HepG2 (cell line): Measurements from ENCODE around the gene PAPSS1. TPM values are rescaled to one million over a fixed set of nuclear protein-coding genes. Genes with fewer than 3 reads are reported as not detected.

Experiments
- ATAC-seq: fragments of 200-7000 bp; cut with Tn5 transposase; 3 replicates; pipeline ENCODE4 v1.9.1; 2020; ENCODE audit warnings: mild to moderate bottlenecking, moderate library complexity
- BruUV-seq: library from RNA; stranded (reverse); fragments of 400-500 nt; replicated peaks from 2 replicates; lab custom pipeline; 2021; lab: Mats Ljungman, UMichigan
- CTCF ChIA-PET: fragments of 300-600 bp; formaldehyde crosslinking; extraction: SDS; loops from one replicate; lab custom pipeline; 2021; ENCODE audit warnings: low total read pairs, inconsistent platforms, low intra/inter-chr PET ratio; lab: Yijun Ruan, JAX
- POLR2A ChIA-PET: fragments of 350-600 bp; sonication (Branson Sonifier 250); formaldehyde crosslinking; loops from one replicate; lab custom pipeline; 2020; ENCODE audit warnings: antibody characterized with exemption, inconsistent platforms; lab: Yijun Ruan, JAX
- DNase-seq: peaks from one replicate; pipeline ENCODE4 v3.0.0-alpha.2; 2015; ENCODE audit warnings: low spot score
- FAIRE-seq: peaks from 3 replicates; lab custom pipeline; 2011; peaks lifted over from hg19 to GRCh38; lab: Jason Lieb, UNC
- H2AFZ ChIP-seq: one replicate; pipeline ENCODE4 v1.6.1; 2011; ENCODE audit warnings: low read length, inconsistent platforms
- H3K27ac ChIP-seq: fragments of 300-600 bp; 3 replicates; pipeline ENCODE4 v1.8.0; 2011; ENCODE audit warnings: mixed run types, mild to moderate bottlenecking, mixed read lengths, low read length, inconsistent platforms; ENCODE audit not compliant: insufficient read depth; ENCODE audit errors: extremely low read length
- H3K27me3 ChIP-seq, 2 experiments: fragments of 200-600 bp in 1 of 2; 2 replicates in 1 of 2; 3 replicates in 1 of 2; pipeline versions ENCODE4 v1.6.0 to v1.8.0; 2011; ENCODE audit warnings: low read length in 2 of 2, mild to moderate bottlenecking in 2 of 2, moderate library complexity in 2 of 2, inconsistent platforms in 1 of 2; ENCODE audit not compliant: insufficient read depth in 2 of 2, control insufficient read depth in 1 of 2
- H3K36me3 ChIP-seq, 2 experiments: fragments of 200-600 bp in 1 of 2; replicated peaks in 1 of 2; 2 replicates in 1 of 2; 3 replicates in 1 of 2; pipeline versions ENCODE4 v1.5.1 to v1.8.0; 2011; ENCODE audit warnings: low read length in 2 of 2, inconsistent platforms in 1 of 2; ENCODE audit not compliant: insufficient read depth in 2 of 2, control insufficient read depth in 1 of 2
- H3K4me1 ChIP-seq: 2 replicates; pipeline ENCODE4 v1.5.1; 2012; ENCODE audit warnings: low read length, inconsistent platforms; ENCODE audit not compliant: insufficient read depth
- H3K4me2 ChIP-seq: 2 replicates; pipeline ENCODE4 v1.6.0; 2011; ENCODE audit warnings: low read depth, low read length, inconsistent platforms
- H3K4me3 ChIP-seq, 3 experiments: fragments of 200-600 bp in 1 of 3; sonication (generic), shearing (Covaris generic) in 1 of 3; replicated peaks in 1 of 3; 2 replicates each; pipeline ENCODE4 v1.5.1; 2011 to 2016; ENCODE audit warnings: low read length in 3 of 3, inconsistent platforms in 2 of 3, low read depth in 2 of 3, mild to moderate bottlenecking in 2 of 3, control low read depth in 1 of 3, mixed read lengths in 1 of 3; ENCODE audit not compliant: insufficient read depth in 1 of 3
- H3K79me2 ChIP-seq: one replicate; pipeline ENCODE4 v1.6.1; 2011; ENCODE audit warnings: low read length, inconsistent platforms; ENCODE audit not compliant: insufficient read depth
- H3K9ac ChIP-seq: 2 replicates; pipeline ENCODE4 v1.6.0; 2011; ENCODE audit warnings: mild to moderate bottlenecking, low read depth, low read length, inconsistent platforms; ENCODE audit not compliant: insufficient read depth
- H3K9me3 ChIP-seq: 2 replicates; pipeline ENCODE4 v1.5.1; 2012; ENCODE audit warnings: mild to moderate bottlenecking, low read length
- H4K20me1 ChIP-seq: 2 replicates; pipeline ENCODE4 v1.6.0; 2011; ENCODE audit warnings: inconsistent platforms, mild to moderate bottlenecking, low read length, moderate library complexity; ENCODE audit not compliant: insufficient read depth
- ARNT2 ChIP-seq: sonication (generic); formaldehyde crosslinking; IDR thresholded peaks from 2 replicates; pipeline ENCODE4 v1.8.0; 2022; ENCODE audit warnings: mild to moderate bottlenecking, low read depth, missing genetic modification reagents, moderate library complexity
- HNRNPH1 ChIP-seq: fragments of 200-400 bp; formaldehyde crosslinking; optimal IDR thresholded peaks from 2 replicates; pipeline ENCODE3; 2017; ENCODE audit warnings: mild to moderate bottlenecking, low read depth, low read length
- KMT2A ChIP-seq: sonication (generic); formaldehyde crosslinking; IDR thresholded peaks from 2 replicates; pipeline ENCODE4 v1.4.0; 2020; ENCODE audit warnings: missing genetic modification reagents
- PAF1 ChIP-seq: IDR thresholded peaks from 2 replicates; pipeline ENCODE4 v1.6.1; 2016; ENCODE audit warnings: missing genetic modification reagents, missing compliant biosample characterization
- RAD51 ChIP-seq: fragments of 450-650 bp; IDR thresholded peaks from 2 replicates; pipeline ENCODE4 v1.6.1; 2016; ENCODE audit warnings: borderline replicate concordance
- ZMAT3 ChIP-seq: sonication (generic); formaldehyde crosslinking; conservative IDR thresholded peaks from 2 replicates; pipeline ENCODE4 v1.7.0; 2021; ENCODE audit warnings: missing genetic modification reagents
- ZNF234 ChIP-seq: sonication (generic); formaldehyde crosslinking; conservative IDR thresholded peaks from 2 replicates; pipeline ENCODE4 v1.5.1; 2020; ENCODE audit warnings: mild to moderate bottlenecking, missing genetic modification reagents
- ZNF253 ChIP-seq: sonication (generic); formaldehyde crosslinking; IDR thresholded peaks from 2 replicates; pipeline ENCODE4 v1.8.0; 2022; ENCODE audit warnings: mild to moderate bottlenecking, missing genetic modification reagents, borderline replicate concordance
- ZNF354B ChIP-seq: sonication (generic); formaldehyde crosslinking; IDR thresholded peaks from 2 replicates; pipeline ENCODE4 v1.8.0; 2022; ENCODE audit warnings: mild to moderate bottlenecking, missing genetic modification reagents
- ZNF598 ChIP-seq: sonication (generic); formaldehyde crosslinking; IDR thresholded peaks from 2 replicates; pipeline ENCODE4 v1.5.1; 2020; ENCODE audit warnings: mild to moderate bottlenecking, missing genetic modification reagents, borderline replicate concordance
- WGBS: methylation state at CpG from one replicate; pipeline ENCODE4 v1.1.6; 2017; ENCODE audit warnings: low lambda C conversion rate; 5-methylcytosine and 5-hydroxymethylcytosine counted together
- in situ Hi-C: cut with HindIII; loops from 2 replicates; pipeline ENCODE4 v1.10.0; 2017; ENCODE audit warnings: low pct_unique_long_range_greater_than_20kb; ENCODE audit not compliant: extremely low pct_ligation_motif_present
- intact Hi-C: fragments of 100-400 bp; cut with micrococcal nuclease; formaldehyde crosslinking; loops from one replicate; pipeline ENCODE4 v1.10.0; 2022; ENCODE audit not compliant: unreplicated experiment
- polyA plus RNA-seq, 8 experiments: library from polyadenylated mRNA; depleted of rRNA in 3 of 8; stranded (reverse) in 7 of 8; unstranded in 1 of 8; fragments of >200 nt; fragmentation: Illumina TruSeq in 4 of 8; extraction: Trizol in 4 of 8; gene quantifications; 2 replicates each; pipeline versions ENCODE4 v1.2.1 to v1.2.3, GENCODE V29; 2011 to 2016; ENCODE audit warnings: low read depth in 4 of 8, missing spikeins in 1 of 8, mixed read lengths in 1 of 8; ENCODE audit not compliant: insufficient read depth in 1 of 8
- total RNA-seq, 5 experiments: library from RNA; depleted of rRNA; stranded (reverse); fragments of >200 nt; fragmentation: Illumina TruSeq; extraction: Trizol; gene quantifications; 2 replicates each; pipeline ENCODE4 v1.2.3, GENCODE V29; 2016; ENCODE audit warnings: low read depth in 1 of 5
- TF ChIP-seq, protein P1 (sequence below): sonication (generic); formaldehyde crosslinking; IDR thresholded peaks from 2 replicates; pipeline ENCODE4 v1.5.0; 2020; ENCODE audit warnings: missing genetic modification reagents
- TF ChIP-seq, protein P2 (sequence below): sonication (generic); formaldehyde crosslinking; IDR thresholded peaks from 2 replicates; pipeline ENCODE4 v1.5.0; 2020; ENCODE audit warnings: missing genetic modification reagents, mild to moderate bottlenecking, borderline replicate concordance
- TF ChIP-seq, protein P3 (sequence below): sonication (generic); formaldehyde crosslinking; IDR thresholded peaks from 2 replicates; pipeline ENCODE4 v1.8.0; 2022; ENCODE audit warnings: missing genetic modification reagents, mild to moderate bottlenecking, inconsistent platforms, borderline replicate concordance
- TF ChIP-seq, protein P4 (sequence below): IDR thresholded peaks from 2 replicates; pipeline ENCODE4 v1.6.1; 2016; ENCODE audit warnings: mild to moderate bottlenecking, missing biosample characterization, missing genetic modification reagents
- TF ChIP-seq, protein P5 (sequence below): sonication (generic); formaldehyde crosslinking; IDR thresholded peaks from 2 replicates; pipeline ENCODE4 v1.4.0; 2020; ENCODE audit warnings: mild to moderate bottlenecking, missing genetic modification reagents

PAPSS1 gene
- total and polyA plus RNA-seq, 2 of the 13 experiments (the other 11 are each of a cell fraction or from before 2014, with no cell fraction given) = 105 to 126 TPM

DNA sequence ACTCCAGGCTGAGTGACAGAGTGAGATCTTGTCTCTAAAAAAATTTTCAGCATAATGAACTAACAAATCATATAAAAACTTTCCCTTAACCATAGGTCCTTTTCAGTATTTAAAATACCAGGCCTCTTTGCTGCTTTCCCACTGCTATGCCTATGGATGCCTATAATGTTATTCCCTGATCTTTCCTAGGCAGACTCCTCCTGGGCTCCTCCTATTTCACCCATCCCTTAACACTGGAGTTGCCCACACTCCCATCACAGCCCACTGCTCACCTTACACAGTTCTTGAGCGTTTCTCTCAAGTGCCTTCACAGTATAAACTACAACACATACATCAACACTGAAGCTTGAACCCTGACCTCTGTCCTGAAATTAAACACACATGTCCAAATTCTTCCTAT lies 31.6 kb downstream of the PAPSS1 start:
- no peaks in the 10 kb centered on the region; the same call in 1 of the 2 replicates for H4K20me1 ChIP-seq
- ChIA-PET POLR2A (no interaction called here), CTCF (no interaction called here)
- in situ Hi-C loops (no loop called here), intact Hi-C loops (no loop called here)
- no peak overlapping the region for H3K9ac ChIP-seq
- no peak for ATAC-seq
- H3K4me2 ChIP-seq = no peak overlapping the region
- peaks cover 3 to 44% of the 10 kb centered on the region in 2 experiments; a peak in 4 of 5 replicates for H3K36me3 ChIP-seq
- H3K27ac ChIP-seq = no peak overlapping the region
- WGBS = 87% methylated on average over 1 of the region's 1 CpG
- H3K27me3 ChIP-seq = no peaks in the 10 kb centered on the region
- H2AFZ ChIP-seq = no peak overlapping the region
- peaks cover 10% of the 10 kb centered on the region for H3K79me2 ChIP-seq
- no peak for FAIRE-seq
- H3K9me3 ChIP-seq = no peaks in the 10 kb centered on the region
- H3K4me3 ChIP-seq = no peak overlapping the region
- TF ChIP-seq RAD51 = no peak
- TF ChIP-seq ZNF354B (CRISPR knock-in tag) = no peak
- TF ChIP-seq, protein P1, sequence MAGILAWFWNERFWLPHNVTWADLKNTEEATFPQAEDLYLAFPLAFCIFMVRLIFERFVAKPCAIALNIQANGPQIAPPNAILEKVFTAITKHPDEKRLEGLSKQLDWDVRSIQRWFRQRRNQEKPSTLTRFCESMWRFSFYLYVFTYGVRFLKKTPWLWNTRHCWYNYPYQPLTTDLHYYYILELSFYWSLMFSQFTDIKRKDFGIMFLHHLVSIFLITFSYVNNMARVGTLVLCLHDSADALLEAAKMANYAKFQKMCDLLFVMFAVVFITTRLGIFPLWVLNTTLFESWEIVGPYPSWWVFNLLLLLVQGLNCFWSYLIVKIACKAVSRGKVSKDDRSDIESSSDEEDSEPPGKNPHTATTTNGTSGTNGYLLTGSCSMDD = no peak
- TF ChIP-seq ZNF253 (CRISPR knock-in tag) = no peak
- TF ChIP-seq ZNF598 (CRISPR knock-in tag) = no peak
- TF ChIP-seq, protein P2, sequence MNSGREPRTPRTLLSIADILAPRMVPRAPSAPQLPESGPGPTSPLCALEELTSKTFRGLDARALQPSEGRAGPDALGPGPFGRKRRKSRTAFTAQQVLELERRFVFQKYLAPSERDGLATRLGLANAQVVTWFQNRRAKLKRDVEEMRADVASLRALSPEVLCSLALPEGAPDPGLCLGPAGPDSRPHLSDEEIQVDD = no peak
- no peak for TF ChIP-seq HNRNPH1
- TF ChIP-seq KMT2A (CRISPR knock-in tag) = no peak
- TF ChIP-seq, protein P3, sequence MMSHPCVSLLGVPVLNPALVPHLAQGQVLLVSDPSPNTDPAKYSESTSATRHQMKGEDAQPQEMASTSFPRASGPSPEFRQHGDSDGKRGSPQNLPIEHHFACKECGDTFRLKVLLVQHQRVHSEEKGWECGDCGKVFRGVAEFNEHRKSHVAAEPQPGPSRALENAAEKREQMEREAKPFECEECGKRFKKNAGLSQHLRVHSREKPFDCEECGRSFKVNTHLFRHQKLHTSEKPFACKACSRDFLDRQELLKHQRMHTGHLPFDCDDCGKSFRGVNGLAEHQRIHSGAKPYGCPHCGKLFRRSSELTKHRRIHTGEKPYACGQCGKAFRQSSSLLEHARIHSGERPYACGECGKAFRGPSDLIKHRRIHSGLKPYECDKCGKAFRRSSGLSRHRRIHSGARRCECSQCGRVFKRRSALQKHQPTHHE = no peak
- no peak for TF ChIP-seq ZNF234 (CRISPR knock-in tag)
- no peak for TF ChIP-seq PAF1 (CRISPR knock-in tag)
- TF ChIP-seq, protein P4, sequence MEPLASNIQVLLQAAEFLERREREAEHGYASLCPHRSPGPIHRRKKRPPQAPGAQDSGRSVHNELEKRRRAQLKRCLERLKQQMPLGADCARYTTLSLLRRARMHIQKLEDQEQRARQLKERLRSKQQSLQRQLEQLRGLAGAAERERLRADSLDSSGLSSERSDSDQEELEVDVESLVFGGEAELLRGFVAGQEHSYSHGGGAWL (CRISPR knock-in tag) = no peak
- TF ChIP-seq ZMAT3 (CRISPR knock-in tag) = no peak
- TF ChIP-seq, protein P5, sequence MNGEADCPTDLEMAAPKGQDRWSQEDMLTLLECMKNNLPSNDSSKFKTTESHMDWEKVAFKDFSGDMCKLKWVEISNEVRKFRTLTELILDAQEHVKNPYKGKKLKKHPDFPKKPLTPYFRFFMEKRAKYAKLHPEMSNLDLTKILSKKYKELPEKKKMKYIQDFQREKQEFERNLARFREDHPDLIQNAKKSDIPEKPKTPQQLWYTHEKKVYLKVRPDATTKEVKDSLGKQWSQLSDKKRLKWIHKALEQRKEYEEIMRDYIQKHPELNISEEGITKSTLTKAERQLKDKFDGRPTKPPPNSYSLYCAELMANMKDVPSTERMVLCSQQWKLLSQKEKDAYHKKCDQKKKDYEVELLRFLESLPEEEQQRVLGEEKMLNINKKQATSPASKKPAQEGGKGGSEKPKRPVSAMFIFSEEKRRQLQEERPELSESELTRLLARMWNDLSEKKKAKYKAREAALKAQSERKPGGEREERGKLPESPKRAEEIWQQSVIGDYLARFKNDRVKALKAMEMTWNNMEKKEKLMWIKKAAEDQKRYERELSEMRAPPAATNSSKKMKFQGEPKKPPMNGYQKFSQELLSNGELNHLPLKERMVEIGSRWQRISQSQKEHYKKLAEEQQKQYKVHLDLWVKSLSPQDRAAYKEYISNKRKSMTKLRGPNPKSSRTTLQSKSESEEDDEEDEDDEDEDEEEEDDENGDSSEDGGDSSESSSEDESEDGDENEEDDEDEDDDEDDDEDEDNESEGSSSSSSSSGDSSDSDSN = no peak
- TF ChIP-seq ARNT2 (CRISPR knock-in tag) = no peak
- TF ChIP-seq, all 625 proteins: peak for 0
- no TSS peak for BruUV-seq
- DNase-seq = no peak
- H3K4me1 ChIP-seq = peaks cover 24% of the 10 kb centered on the region
